Transverse colon (tissue), 4 donors: Measurements from ENCODE around the gene MYH14. TPM values are rescaled to one million over a fixed set of nuclear protein-coding genes. Genes with fewer than 3 reads are reported as not detected.

ENCODE experiments used
- DNase-seq: peaks from one replicate; pipeline ENCODE4 v3.0.0-alpha.2; 2019
- H3K27ac ChIP-seq, 4 donors: fragments of 200-600 bp; sonication (generic); 2 replicates each; pipeline ENCODE4 v1.5.1; 2016 to 2018; ENCODE audit warnings: inconsistent platforms in 4 of 4
- H3K27me3 ChIP-seq: fragments of 200-600 bp; sonication (generic); 2 replicates; pipeline ENCODE4 v1.5.1; 2017; ENCODE audit warnings: inconsistent platforms
- H3K36me3 ChIP-seq, 4 donors: fragments of 200-600 bp; sonication (generic); 2 replicates each; pipeline ENCODE4 v1.5.1; 2017 to 2019; ENCODE audit warnings: inconsistent platforms in 4 of 4
- H3K4me1 ChIP-seq, 4 donors: fragments of 200-600 bp; sonication (generic); 2 replicates each; pipeline ENCODE4 v1.5.1; 2017 to 2020; ENCODE audit warnings: inconsistent platforms in 4 of 4
- H3K4me3 ChIP-seq, 4 donors: fragments of 200-600 bp; sonication (generic); 1 replicate in 1 of 4; 2 replicates in 3 of 4; pipeline versions ENCODE4 v1.5.1 to v1.6.1; 2017 to 2019; ENCODE audit warnings: inconsistent platforms in 4 of 4
- H3K9me3 ChIP-seq, 2 donors: fragments of 200-600 bp; sonication (generic); 2 replicates each; pipeline ENCODE4 v1.5.1; 2017 to 2019; ENCODE audit warnings: inconsistent platforms in 2 of 2
- EP300 ChIP-seq: sonication (generic); formaldehyde crosslinking; IDR thresholded peaks from one replicate; pipeline ENCODE4 v1.6.1; 2017; ENCODE audit warnings: antibody characterized with exemption, low read depth
- POLR2A ChIP-seq: fragments of 450-650 bp; IDR thresholded peaks from one replicate; pipeline ENCODE4 v1.6.1; 2016; ENCODE audit warnings: antibody characterized with exemption, mild to moderate bottlenecking, moderate library complexity
- POLR2AphosphoS5 ChIP-seq, 3 donors: sonication (generic); formaldehyde crosslinking; IDR thresholded peaks; one replicate each; pipeline ENCODE4 v1.6.1; 2016; ENCODE audit warnings: antibody characterized with exemption in 3 of 3
- WGBS, 2 donors: methylation state at CpG; one replicate each; pipeline ENCODE4 v1.1.5; 2018; ENCODE audit warnings: low coverage in 1 of 2; 5-methylcytosine and 5-hydroxymethylcytosine counted together
- in situ Hi-C, 4 donors: fragments of 200-750 bp; cut with MboI; loops; one replicate each; pipeline versions ENCODE4 v1.15.0 to v1.15.1; 2017; ENCODE audit warnings: low sequenced_read_pairs in 3 of 4, low pct_ligation_motif_present in 1 of 4, low pct_unique_long_range_greater_than_20kb in 1 of 4
- intact Hi-C: fragments of 100-400 bp; cut with DNase I; formaldehyde crosslinking; loops from one replicate; pipeline ENCODE4 v1.15.1; 2023; ENCODE audit warnings: low total_unique reads
- total RNA-seq, 4 donors: library from RNA; depleted of rRNA; stranded (reverse); fragments of >200 nt; gene quantifications; one replicate each; pipeline ENCODE4 v1.1.0, GENCODE V29; 2016
- TF ChIP-seq, protein P1 (sequence below), 5 experiments: fragments of 200-600 bp in 3 of 5; fragments of 450-650 bp in 2 of 5; sonication (generic) in 3 of 5; IDR thresholded peaks; 1 replicate in 2 of 5; 2 replicates in 3 of 5; pipeline ENCODE4 v1.5.1; 2016 to 2017; ENCODE audit warnings: antibody characterized with exemption in 5 of 5, inconsistent platforms in 3 of 5, mild to moderate bottlenecking in 2 of 5, moderate library complexity in 1 of 5

The MYH14 gene
- total RNA-seq, 4 donors from 2014 or later, result 321 to 814 (median 393) TPM

DNA sequence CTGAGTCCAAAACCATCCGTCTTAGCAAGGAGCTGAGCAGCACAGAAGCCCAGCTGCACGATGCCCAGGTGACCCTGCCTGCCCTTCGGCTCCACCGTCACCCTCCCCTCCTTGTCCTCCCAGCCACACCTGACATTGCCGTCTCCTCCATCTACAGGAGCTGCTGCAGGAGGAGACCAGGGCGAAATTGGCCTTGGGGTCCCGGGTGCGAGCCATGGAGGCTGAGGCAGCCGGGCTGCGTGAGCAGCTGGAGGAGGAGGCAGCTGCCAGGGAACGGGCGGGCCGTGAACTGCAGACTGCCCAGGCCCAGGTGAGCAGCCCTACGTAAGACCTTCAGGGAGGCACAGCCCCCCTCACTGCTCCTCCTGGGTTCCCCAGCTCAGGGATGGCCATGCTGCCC, 76.7 kb downstream of the MYH14 start:
- H3K9me3 ChIP-seq, result peaks cover 0 to 2% of the 10 kb centered on the region in 2 donors
- H3K4me3 ChIP-seq, result no peak overlapping the region
- intact Hi-C loops (no loop called here), in situ Hi-C loops (no loop called here)
- DNase-seq, result no peak
- H3K36me3 ChIP-seq, result peaks cover 0 to 16% (median 5%) of the 10 kb centered on the region in 4 donors
- TF ChIP-seq, protein P1, sequence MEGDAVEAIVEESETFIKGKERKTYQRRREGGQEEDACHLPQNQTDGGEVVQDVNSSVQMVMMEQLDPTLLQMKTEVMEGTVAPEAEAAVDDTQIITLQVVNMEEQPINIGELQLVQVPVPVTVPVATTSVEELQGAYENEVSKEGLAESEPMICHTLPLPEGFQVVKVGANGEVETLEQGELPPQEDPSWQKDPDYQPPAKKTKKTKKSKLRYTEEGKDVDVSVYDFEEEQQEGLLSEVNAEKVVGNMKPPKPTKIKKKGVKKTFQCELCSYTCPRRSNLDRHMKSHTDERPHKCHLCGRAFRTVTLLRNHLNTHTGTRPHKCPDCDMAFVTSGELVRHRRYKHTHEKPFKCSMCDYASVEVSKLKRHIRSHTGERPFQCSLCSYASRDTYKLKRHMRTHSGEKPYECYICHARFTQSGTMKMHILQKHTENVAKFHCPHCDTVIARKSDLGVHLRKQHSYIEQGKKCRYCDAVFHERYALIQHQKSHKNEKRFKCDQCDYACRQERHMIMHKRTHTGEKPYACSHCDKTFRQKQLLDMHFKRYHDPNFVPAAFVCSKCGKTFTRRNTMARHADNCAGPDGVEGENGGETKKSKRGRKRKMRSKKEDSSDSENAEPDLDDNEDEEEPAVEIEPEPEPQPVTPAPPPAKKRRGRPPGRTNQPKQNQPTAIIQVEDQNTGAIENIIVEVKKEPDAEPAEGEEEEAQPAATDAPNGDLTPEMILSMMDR (IDR thresholded peaks at IDR 0.05), result no peak
- TF ChIP-seq POLR2A (no peak), EP300 (no peak)
- no peaks in the 10 kb centered on the region for H3K4me1 ChIP-seq
- no peak overlapping the region for H3K27ac ChIP-seq
- no peaks in the 10 kb centered on the region for H3K27me3 ChIP-seq
- 86% methylated on average over 12 of the region's 14 CpGs; no CpG with 5 or more reads in 1 of the 2 donors for whole genome bisulfite sequencing, 2 donors

DNA sequence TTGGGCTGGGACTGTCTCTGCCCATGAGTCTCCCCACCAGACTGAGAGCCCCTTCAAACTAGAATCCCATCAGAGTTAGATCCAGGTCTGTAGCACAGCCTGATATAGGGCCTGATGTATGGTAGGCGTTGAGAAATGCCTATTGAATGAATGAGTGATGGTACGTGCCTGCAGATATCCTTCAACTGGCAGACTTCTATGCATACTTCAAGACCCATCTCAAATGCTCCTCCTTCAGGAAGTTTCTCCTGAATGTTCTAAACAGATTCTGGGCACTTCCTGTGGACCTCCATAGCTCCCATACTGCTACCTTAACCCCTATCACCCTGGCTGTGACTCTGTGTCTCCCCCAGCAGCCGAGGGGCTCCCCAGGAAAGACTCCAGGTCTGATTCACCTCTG, 77.6 kb downstream of the MYH14 start:
- intact Hi-C loops (no loop called here), in situ Hi-C loops (no loop called here)
- Histone ChIP-seq H3K4me3 (no peak overlapping the region), H3K9me3 (peaks cover 0 to 9% of the 10 kb centered on the region in 2 donors), H3K27me3 (no peaks in the 10 kb centered on the region), H3K4me1 (no peaks in the 10 kb centered on the region), H3K27ac (no peak overlapping the region), H3K36me3 (peaks cover 0 to 25% (median 9%) of the 10 kb centered on the region in 4 donors)
- no peak for DNase-seq
- no peak for TF ChIP-seq EP300
- TF ChIP-seq POLR2A, result no peak
- TF ChIP-seq POLR2AphosphoS5 (IDR thresholded peaks at IDR 0.05), result no peak
- TF ChIP-seq, protein P1 (IDR thresholded peaks at IDR 0.05), result no peak
- 86 to 94% methylated on average over 2 to 3 of the region's 3 CpGs for WGBS, 2 donors

DNA sequence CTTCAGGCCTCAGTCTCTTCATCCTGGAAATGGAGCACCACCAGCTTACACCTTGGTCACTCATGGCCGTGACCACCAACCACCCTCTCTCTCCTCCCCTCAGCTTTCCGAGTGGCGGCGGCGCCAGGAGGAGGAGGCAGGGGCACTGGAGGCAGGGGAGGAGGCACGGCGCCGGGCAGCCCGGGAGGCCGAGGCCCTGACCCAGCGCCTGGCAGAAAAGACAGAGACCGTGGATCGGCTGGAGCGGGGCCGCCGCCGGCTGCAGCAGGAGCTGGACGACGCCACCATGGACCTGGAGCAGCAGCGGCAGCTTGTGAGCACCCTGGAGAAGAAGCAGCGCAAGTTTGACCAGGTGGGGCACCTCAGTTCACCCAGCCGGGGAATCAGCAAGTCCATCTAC, 78.1 kb downstream of the MYH14 start:
- 93% methylated on average over 22 of the region's 22 CpGs; no CpG with 5 or more reads in 1 of the 2 donors for WGBS, 2 donors
- H3K4me1 ChIP-seq, result no peaks in the 10 kb centered on the region
- no peak for DNase-seq
- H3K4me3 ChIP-seq, result no peak overlapping the region
- intact Hi-C loops (no loop called here), in situ Hi-C loops (no loop called here)
- TF ChIP-seq POLR2AphosphoS5 (IDR thresholded peaks at IDR 0.05) (no peak), EP300 (no peak)
- TF ChIP-seq, protein P1 (IDR thresholded peaks at IDR 0.05), result no peak
- no peak overlapping the region for H3K27ac ChIP-seq
- peaks cover 0 to 30% (median 11%) of the 10 kb centered on the region in 4 donors for H3K36me3 ChIP-seq
- peaks cover 0 to 9% of the 10 kb centered on the region in 2 donors for H3K9me3 ChIP-seq
- H3K27me3 ChIP-seq, result no peaks in the 10 kb centered on the region

DNA sequence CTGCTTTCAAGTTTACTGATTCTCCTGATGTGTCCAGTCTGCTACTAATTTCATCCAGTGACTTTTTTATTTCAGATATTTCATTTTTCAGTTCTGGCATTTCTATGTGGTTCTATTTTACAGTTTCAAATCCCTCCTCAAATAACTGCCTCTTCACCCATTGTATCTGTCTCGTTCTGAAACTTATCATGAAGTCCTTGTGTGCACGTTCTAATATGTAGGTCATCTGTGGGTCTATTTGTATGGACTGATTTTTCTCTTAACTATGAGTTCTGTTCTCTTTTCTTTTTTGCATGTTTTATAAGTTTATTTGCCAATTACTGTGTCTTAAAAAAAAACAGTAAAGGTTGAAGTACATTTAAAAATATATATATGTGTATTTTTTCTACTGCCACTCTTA, 82.4 kb downstream of the MYH14 start:
- TF ChIP-seq, protein P1 (IDR thresholded peaks at IDR 0.05), result no peak
- TF ChIP-seq POLR2AphosphoS5 (IDR thresholded peaks at IDR 0.05) (no peak), EP300 (no peak), POLR2A (no peak)
- no peak overlapping the region for H3K27ac ChIP-seq
- intact Hi-C loops, result no loop called here
- H3K4me1 ChIP-seq, result no peaks in the 10 kb centered on the region
- WGBS, 2 donors, result 88 to 90% methylated on average over 2 of the region's 2 CpGs
- DNase-seq, result no peak
- H3K9me3 ChIP-seq, result peaks cover 0 to 9% of the 10 kb centered on the region in 2 donors
- H3K4me3 ChIP-seq, result no peak overlapping the region
- peaks cover 0 to 31% (median 10%) of the 10 kb centered on the region in 4 donors for H3K36me3 ChIP-seq
- H3K27me3 ChIP-seq, result peaks cover 4% of the 10 kb centered on the region
- in situ Hi-C loops, result no loop called here
